ENCODE measurements around the gene NAAA. TPM values are rescaled to one million over a fixed set of nuclear protein-coding genes. Genes with fewer than 3 reads are reported as not detected.
"Not testable (repeated sequence)": the region's sequence is repeated elsewhere in the genome, so short reads cannot be mapped to it uniquely, and the experiment has no call there.

NAAA gene
- total RNA-seq, 4 donors from 2014 or later = 54.2 to 93.5 (median 68.5) TPM

- Histone ChIP-seq H3K4me1 (no peaks in the 10 kb centered on the region), H3K36me3 (no peaks in the 10 kb centered on the region), H3K27me3 (no peaks in the 10 kb centered on the region), H3K9me3 (no peaks in the 10 kb centered on the region), H3K4me3 (replicated peaks in 1 of 3) (no peak overlapping the region), H3K27ac (no peak overlapping the region)
- DNase-seq = no peak
- intact Hi-C loops (cut with DNase I) = no loop called here
- WGBS, 2 donors = 89 to 94% methylated on average over 3 of the region's 3 CpGs
- TF ChIP-seq POLR2A (IDR thresholded peaks at IDR 0.05) (no peak), CTCF (IDR thresholded peaks at IDR 0.05) (no peak)
These were observed 10.7 kb downstream of the NAAA start for GRCh38 chr4:75930152-75930551.

- H3K4me1 ChIP-seq; H3K36me3 ChIP-seq; H3K27me3 ChIP-seq; DNase-seq; H3K4me3 ChIP-seq (replicated peaks in 1 of 3); H3K9me3 ChIP-seq; intact Hi-C loops (cut with DNase I); H3K27ac ChIP-seq: not testable (repeated sequence)
- 96 to 97% methylated on average over 11 of the region's 11 CpGs for WGBS, 2 donors
These were observed 15.9 kb downstream of the NAAA start for GRCh38 chr4:75924916-75925315.

- no peak for TF ChIP-seq POLR2A (IDR thresholded peaks at IDR 0.05)
- TF ChIP-seq CTCF (IDR thresholded peaks at IDR 0.05) = no peak
- intact Hi-C loops (cut with DNase I) = no loop called here
- WGBS, 2 donors = 90 to 92% methylated on average over 5 of the region's 5 CpGs
- H3K4me3 ChIP-seq (replicated peaks in 1 of 3) = no peak overlapping the region
- no peaks in the 10 kb centered on the region for H3K27me3 ChIP-seq
- H3K4me1 ChIP-seq = no peaks in the 10 kb centered on the region
- DNase-seq = no peak
- H3K27ac ChIP-seq = no peak overlapping the region
- peaks cover 0 to 6% of the 10 kb centered on the region in 2 donors for H3K36me3 ChIP-seq
- no peaks in the 10 kb centered on the region for H3K9me3 ChIP-seq
These were observed 16.4 kb downstream of the NAAA start for GRCh38 chr4:75924309-75924827.

- Histone ChIP-seq H3K27ac (no peak overlapping the region), H3K4me1 (no peaks in the 10 kb centered on the region), H3K4me3 (replicated peaks in 1 of 3) (no peak overlapping the region), H3K27me3 (no peaks in the 10 kb centered on the region), H3K9me3 (no peaks in the 10 kb centered on the region), H3K36me3 (peaks cover 0 to 6% of the 10 kb centered on the region in 2 donors)
- TF ChIP-seq POLR2A (IDR thresholded peaks at IDR 0.05) (no peak), CTCF (IDR thresholded peaks at IDR 0.05) (no peak)
- DNase-seq = no peak
- 85 to 93% methylated on average over 1 of the region's 1 CpG for WGBS, 2 donors
- intact Hi-C loops (cut with DNase I) = no loop called here
These were observed 18.2 kb downstream of the NAAA start for GRCh38 chr4:75922588-75922987.

GRCh38 chr4:75921910-75922309 lies 18.9 kb downstream of the NAAA start:
- Histone ChIP-seq H3K4me1 (no peaks in the 10 kb centered on the region), H3K4me3 (replicated peaks in 1 of 3) (no peak overlapping the region), H3K27me3 (no peaks in the 10 kb centered on the region), H3K27ac (no peak overlapping the region), H3K9me3 (no peaks in the 10 kb centered on the region), H3K36me3 (peaks cover 0 to 6% of the 10 kb centered on the region in 2 donors)
- DNase-seq = no peak
- intact Hi-C loops (cut with DNase I) = no loop called here
- TF ChIP-seq POLR2A (IDR thresholded peaks at IDR 0.05) = no peak
- TF ChIP-seq CTCF (IDR thresholded peaks at IDR 0.05) = no peak
- WGBS, 2 donors = 100% methylated on average over 2 of the region's 2 CpGs

GRCh38 chr4:75920327-75920726 lies 20.5 kb downstream of the NAAA start:
- H3K4me1 ChIP-seq = no peaks in the 10 kb centered on the region
- no peak overlapping the region for H3K27ac ChIP-seq
- H3K9me3 ChIP-seq = no peaks in the 10 kb centered on the region
- TF ChIP-seq POLR2A (IDR thresholded peaks at IDR 0.05) (no peak), CTCF (IDR thresholded peaks at IDR 0.05) (no peak)
- peaks cover 0 to 6% of the 10 kb centered on the region in 2 donors for H3K36me3 ChIP-seq
- intact Hi-C loops (cut with DNase I) = no loop called here
- WGBS, 2 donors = 98 to 99% methylated on average over 4 of the region's 4 CpGs
- H3K4me3 ChIP-seq (replicated peaks in 1 of 3) = no peak overlapping the region
- H3K27me3 ChIP-seq = no peaks in the 10 kb centered on the region
- DNase-seq = no peak
